GM12873 (cell line): ENCODE measurements around the gene PIBF1.

ENCODE experiments used
- TF ChIP-seq, protein P1 (sequence below): IDR thresholded peaks from 2 replicates; pipeline ENCODE4 v1.5.1; 2012; ENCODE audit warnings: low read depth, mild to moderate bottlenecking, moderate library complexity, low read length, control low read depth; ENCODE audit not compliant: insufficient read depth; ENCODE audit errors: missing control alignments

Gene PIBF1

DNA sequence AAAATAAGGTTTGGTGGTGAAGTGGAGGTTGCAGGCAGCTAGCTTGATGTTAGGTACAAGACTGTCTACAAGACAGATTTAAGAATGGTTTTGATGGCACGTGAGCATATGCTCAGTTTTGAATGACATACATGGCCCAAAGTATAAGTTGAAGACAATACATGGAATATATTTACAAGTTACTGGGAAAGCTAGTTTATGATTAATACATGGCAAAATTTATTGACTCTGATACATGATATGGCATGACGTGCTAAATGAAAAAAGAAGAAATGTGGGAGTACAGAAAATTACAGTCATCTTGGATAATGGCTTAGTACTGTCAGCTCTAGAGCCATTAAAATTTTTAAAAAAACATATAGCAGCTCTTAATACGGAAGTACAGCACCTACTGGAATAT is 281.2 kb downstream of the PIBF1 start:
- TF ChIP-seq, protein P1, sequence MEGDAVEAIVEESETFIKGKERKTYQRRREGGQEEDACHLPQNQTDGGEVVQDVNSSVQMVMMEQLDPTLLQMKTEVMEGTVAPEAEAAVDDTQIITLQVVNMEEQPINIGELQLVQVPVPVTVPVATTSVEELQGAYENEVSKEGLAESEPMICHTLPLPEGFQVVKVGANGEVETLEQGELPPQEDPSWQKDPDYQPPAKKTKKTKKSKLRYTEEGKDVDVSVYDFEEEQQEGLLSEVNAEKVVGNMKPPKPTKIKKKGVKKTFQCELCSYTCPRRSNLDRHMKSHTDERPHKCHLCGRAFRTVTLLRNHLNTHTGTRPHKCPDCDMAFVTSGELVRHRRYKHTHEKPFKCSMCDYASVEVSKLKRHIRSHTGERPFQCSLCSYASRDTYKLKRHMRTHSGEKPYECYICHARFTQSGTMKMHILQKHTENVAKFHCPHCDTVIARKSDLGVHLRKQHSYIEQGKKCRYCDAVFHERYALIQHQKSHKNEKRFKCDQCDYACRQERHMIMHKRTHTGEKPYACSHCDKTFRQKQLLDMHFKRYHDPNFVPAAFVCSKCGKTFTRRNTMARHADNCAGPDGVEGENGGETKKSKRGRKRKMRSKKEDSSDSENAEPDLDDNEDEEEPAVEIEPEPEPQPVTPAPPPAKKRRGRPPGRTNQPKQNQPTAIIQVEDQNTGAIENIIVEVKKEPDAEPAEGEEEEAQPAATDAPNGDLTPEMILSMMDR, result no peak

DNA sequence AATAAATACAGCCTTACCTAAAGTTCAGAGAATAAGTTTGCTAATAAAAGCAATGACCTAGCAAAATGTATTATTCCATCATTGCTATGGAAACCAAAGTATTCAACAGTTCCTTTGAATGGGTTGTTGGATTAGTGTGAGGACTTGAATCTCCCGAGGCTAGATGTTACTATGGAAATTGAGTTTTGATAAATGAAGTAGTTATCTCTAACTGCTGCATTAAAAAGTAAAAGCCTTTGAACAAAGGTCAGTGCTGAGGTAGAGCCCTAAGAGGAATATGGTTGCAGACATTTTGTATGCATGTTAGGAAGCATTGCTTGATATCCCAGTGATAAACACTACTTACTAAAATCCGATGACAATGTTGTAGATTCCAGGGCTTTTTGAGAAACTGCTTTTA is 283.1 kb downstream of the PIBF1 start:
- TF ChIP-seq, protein P1, result no peak

DNA sequence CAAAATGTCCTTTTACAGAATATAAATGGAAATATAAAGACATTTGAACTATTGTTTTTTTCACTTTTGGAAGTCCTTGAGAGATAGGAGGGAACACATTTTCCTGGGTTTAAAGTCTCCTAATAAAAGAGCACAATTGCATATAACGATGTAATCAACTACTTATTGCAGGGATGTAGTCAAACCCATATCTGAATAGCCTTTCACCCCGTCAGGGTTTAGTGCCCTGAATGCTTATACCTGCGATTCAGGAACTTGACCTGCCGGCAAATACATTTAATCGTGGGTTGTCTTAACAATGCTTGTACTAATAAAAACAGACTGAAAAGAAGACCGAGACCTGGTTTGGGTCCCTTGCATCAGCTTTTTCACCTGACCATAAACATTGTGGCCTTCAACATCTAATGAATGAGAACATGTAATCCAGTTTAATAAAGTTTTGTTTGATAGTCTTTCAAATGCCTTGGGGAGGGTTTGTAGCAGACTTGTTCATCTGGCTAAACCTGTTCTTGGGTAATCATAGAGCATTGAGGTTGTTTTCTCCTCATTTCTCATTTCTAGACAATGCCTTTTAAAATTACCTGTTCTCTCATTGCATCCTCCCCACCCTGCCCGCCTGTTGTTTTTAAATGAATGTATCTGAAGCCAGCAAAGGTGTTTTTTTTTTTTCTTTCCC is 283.9 kb downstream of the PIBF1 start:
- TF ChIP-seq, protein P1, result no peak
